ENCODE data around the gene TNNI2.

TNNI2 gene

DNA sequence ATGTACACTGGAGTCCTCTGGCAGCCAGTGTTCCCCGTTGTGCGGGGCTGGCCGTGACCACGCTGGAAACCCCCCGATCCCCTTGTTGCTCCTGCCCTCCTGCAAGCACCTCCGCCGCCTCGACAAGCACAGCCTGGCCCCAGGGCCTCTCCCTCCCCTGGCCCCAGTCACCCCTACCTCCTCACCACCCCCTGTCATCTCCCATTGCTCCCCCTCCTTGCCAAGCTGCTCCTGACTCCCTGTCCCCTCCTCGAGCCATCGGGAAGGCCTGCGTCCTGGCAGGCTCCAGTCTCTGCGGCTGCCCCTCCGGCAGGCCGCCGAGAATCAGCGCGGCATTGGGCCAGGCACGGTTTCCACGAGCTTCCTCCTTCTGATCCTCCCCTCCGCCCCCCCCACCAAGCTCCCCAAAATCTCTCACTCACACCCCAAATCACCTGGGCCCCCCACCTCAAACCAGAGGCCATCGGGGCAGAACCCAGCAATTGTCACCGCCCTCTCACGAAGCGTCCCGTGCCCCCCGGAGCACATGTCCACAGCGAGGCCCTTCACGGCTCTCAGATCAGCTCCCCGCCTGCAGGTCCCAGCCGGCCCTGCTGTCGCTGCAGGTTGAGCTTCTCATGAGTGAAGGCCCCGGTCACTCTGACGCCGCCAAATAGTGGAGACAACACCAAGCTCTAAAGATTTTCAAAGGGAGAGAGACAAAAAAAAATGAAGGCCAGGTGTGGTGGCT is 8.4 kb downstream of the TNNI2 start:
- no peak for DNase-seq (ENCODE audit: extremely low read depth, low read depth)
- TF ChIP-seq, protein P1, sequence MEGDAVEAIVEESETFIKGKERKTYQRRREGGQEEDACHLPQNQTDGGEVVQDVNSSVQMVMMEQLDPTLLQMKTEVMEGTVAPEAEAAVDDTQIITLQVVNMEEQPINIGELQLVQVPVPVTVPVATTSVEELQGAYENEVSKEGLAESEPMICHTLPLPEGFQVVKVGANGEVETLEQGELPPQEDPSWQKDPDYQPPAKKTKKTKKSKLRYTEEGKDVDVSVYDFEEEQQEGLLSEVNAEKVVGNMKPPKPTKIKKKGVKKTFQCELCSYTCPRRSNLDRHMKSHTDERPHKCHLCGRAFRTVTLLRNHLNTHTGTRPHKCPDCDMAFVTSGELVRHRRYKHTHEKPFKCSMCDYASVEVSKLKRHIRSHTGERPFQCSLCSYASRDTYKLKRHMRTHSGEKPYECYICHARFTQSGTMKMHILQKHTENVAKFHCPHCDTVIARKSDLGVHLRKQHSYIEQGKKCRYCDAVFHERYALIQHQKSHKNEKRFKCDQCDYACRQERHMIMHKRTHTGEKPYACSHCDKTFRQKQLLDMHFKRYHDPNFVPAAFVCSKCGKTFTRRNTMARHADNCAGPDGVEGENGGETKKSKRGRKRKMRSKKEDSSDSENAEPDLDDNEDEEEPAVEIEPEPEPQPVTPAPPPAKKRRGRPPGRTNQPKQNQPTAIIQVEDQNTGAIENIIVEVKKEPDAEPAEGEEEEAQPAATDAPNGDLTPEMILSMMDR (IDR thresholded peaks at IDR 0.05; ENCODE audit: low read depth, low read length, missing control alignments) = no peak
- no peak overlapping the region for H3K4me3 ChIP-seq (replicated peaks; ENCODE audit: low read depth, low read length)

DNA sequence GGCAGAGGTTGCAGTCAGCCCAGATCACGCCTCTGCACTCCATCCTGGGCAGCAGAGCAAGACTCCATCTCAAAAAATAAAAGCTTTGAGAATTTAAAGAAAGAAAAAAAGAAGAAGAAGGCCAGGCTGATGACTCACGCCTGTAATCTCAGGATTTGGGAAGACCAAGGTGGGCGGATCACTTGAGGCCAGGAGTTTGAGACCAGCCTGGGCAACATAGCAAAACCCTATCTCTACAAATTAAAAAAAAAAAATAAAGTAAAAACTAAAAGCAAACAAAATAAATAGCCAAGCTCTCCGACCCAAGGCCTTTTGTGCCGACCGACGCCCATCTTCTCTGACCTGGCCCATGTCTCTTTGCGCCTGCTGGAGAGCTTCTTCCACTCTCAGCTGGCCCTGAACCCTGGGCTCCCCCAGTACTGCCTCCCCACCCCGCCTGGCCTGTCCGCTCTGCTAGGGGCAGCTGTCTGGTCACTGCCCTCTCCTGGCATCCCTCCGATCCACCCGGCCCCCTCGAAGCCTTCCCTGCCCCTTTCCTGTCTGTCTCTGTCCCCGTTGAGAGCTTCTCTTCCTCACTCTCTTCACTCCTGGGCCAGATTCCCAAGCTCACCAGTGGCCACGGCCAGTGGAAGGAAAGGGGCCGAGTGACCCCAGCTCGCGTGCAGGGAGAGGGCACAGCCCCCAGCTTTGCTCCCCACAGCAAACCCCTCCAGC is 9.3 kb downstream of the TNNI2 start:
- H3K4me3 ChIP-seq (replicated peaks; ENCODE audit: low read depth, low read length) = no peak overlapping the region
- no peak for DNase-seq (ENCODE audit: extremely low read depth, low read depth)
- TF ChIP-seq, protein P1 (IDR thresholded peaks at IDR 0.05; ENCODE audit: low read depth, low read length, missing control alignments) = no peak

DNA sequence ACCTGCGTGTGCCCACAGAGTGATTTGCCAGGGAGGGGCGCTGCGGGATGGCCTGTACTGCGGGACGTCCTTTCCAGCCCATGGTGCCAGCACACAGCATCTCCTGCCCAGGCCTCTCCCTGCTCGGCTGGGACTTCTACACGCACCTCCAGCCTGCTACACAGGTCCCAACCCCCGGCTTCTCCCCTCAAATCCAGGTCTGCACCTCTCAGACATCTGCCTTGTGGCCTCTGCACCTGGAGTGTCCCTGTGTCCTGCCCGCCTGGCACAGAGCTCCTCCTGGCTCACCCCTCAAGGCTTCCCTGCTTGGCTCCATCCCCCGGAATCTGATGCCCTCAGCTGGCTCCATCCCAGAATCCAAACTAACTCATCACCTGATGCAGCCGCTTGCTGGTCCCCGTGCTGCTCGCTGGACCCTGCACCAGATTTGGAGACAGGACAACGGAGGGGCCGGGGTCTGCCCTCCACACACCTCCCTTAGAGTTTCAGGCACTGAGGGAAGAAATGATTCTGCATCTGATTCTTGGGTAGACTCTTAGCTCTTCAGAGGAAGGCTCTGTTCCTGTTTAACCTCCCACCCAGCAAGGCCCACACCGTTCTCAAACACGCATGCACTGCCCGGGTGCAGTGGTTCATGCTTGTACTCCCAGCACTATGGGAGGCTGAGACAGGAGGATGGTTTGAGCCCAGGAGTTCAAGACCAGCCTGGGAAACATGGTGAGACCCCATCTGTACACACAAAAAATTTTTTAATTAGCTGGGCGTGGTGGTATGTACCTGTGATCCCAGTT is 10.1 kb downstream of the TNNI2 start:
- H3K4me3 ChIP-seq (replicated peaks; ENCODE audit: low read depth, low read length) = no peak overlapping the region
- TF ChIP-seq, protein P1 (IDR thresholded peaks at IDR 0.05; ENCODE audit: low read depth, low read length, missing control alignments) = no peak
- no peak for DNase-seq (ENCODE audit: extremely low read depth, low read depth)

DNA sequence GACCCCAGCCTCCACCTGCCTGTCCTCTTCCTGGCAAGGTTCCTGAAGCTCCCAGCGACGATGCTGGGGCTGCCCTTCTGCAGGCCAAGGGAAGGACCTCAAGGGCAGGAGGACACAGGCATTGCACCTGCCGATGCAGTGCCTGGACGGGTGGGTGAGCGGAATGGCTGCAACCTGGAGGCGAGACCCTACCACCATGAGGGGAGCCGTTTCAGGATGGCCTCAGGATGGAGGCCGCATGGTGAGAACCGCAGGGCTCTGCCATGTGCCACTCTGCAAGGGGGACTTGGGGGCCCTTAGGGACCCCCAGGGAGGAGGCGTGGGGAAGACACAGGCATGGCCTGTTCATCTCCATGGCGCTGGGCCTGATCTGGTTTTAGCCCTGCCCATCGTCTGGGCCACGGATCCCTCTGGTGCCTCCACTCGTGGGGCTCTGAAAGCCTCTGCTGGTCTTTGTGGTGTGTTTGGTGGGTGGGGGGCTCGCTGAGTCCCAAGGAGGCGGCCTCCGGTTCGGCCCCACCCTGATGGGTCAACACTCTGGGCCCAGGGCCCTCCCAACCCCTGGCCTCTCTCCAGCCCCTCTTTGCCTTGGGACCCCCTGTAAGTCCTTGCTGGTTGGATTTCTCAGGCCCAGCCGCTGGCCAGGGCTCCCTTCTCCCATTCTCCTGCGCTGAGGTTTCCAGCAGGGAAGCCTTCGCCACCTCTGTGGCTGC is 12.8 kb downstream of the TNNI2 start:
- TF ChIP-seq, protein P1 (IDR thresholded peaks at IDR 0.05; ENCODE audit: low read depth, low read length, missing control alignments) = no peak
- DNase-seq (ENCODE audit: extremely low read depth, low read depth) = no peak
- no peak overlapping the region for H3K4me3 ChIP-seq (replicated peaks; ENCODE audit: low read depth, low read length)

DNA sequence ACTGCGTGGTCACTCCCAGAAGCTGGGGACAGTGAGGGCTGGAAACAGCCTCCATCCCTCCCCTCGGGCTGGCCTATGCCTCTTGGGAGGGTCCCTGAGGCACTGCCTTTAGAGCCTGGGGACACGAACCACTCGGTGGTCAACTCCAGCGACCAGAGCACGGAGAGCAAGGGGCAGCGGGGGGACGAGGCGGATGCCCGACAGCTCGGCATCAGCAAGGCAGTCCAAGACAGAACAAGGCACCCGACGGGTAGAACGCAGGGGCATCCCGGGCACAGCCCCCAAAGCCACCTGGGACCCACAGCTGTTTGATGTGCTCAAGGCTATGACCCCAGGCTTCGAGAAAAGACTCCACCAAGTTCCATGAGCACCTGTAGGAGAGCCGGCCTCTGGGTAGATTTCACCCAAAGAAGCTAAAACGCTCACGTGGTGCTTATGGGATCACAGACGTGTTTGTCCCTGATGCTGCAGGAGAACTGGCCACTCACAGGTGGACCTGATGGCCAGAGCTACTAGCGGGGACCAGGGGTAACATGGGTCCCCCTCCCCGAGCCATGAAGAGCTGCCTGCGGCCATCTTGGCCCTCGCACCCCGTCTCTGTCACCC is 13.6 kb downstream of the TNNI2 start:
- TF ChIP-seq, protein P1 (IDR thresholded peaks at IDR 0.05; ENCODE audit: low read depth, low read length, missing control alignments) = no peak
- no peak for DNase-seq (ENCODE audit: extremely low read depth, low read depth)
- no peak overlapping the region for H3K4me3 ChIP-seq (replicated peaks; ENCODE audit: low read depth, low read length)

DNA sequence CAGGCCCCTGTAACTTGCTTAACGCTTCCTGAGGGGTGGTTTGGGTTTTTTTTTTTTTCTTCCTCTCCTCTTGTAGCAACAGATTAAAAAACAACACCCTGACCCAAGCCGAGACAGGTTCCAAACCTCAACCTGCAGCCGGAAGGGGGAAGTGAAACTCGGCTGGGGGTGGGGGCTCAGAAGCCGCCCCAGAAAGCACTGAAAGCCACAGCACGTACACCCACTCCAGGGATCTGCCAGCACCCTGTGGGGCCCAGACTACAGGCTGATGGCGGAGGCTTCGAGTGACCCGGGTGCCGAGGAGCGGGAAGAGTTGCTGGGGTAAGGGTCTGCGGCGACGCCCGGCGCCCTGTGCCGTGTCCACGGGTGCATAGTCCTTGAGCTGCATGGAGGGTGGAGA is 14.1 kb downstream of the TNNI2 start, which contains the start of gene LSP1:
Gene LSP1, plus strand, starts transcription at position 208 of the 400 bp plus-strand sequence. Its CDS starts 61 bp downstream, at position 269.
- no peak for DNase-seq (ENCODE audit: extremely low read depth, low read depth)
- TF ChIP-seq, protein P1 (IDR thresholded peaks at IDR 0.05; ENCODE audit: low read depth, low read length, missing control alignments) = no peak
- no peak within 1 kb of the TSS for H3K4me3 ChIP-seq (replicated peaks; ENCODE audit: low read depth, low read length)
